IMR-90 (cell line): Measurements from ENCODE around the gene SNAP91. TPM values are rescaled to one million over a fixed set of nuclear protein-coding genes. Genes with fewer than 3 reads are reported as not detected.

ENCODE experiments used
- ATAC-seq: fragments of 200-7000 bp; cut with Tn5 transposase; 2 replicates; pipeline ENCODE4 v1.9.1; 2020; ENCODE audit warnings: low read depth, mild to moderate bottlenecking, moderate library complexity
- BruUV-seq: library from RNA; stranded (reverse); fragments of 400-500 nt; replicated peaks from 2 replicates; lab custom pipeline; 2021; lab: Mats Ljungman, UMichigan
- CTCF ChIA-PET: fragments of 300-600 bp; formaldehyde crosslinking; extraction: SDS; loops from one replicate; lab custom pipeline; 2021; ENCODE audit warnings: antibody characterized with exemption; lab: Yijun Ruan, JAX
- POLR2A ChIA-PET: fragments of 300-600 bp; sonication (Branson Sonifier 250); formaldehyde crosslinking; loops from one replicate; lab custom pipeline; 2022; ENCODE audit warnings: antibody characterized with exemption; ENCODE audit not compliant: unreplicated experiment; lab: Charles Lee
- DNase-seq: peaks from one replicate; pipeline ENCODE4 v3.0.0; 2013
- H2AFZ ChIP-seq: replicated peaks from 2 replicates; pipeline ENCODE3; 2013; ENCODE audit warnings: low read length, mild to moderate bottlenecking; ENCODE audit not compliant: poor library complexity
- H2AK5ac ChIP-seq: 2 replicates; pipeline ENCODE4 v1.6.1; 2013; ENCODE audit warnings: low read depth, low read length, inconsistent platforms
- H2AK9ac ChIP-seq: replicated peaks from 2 replicates; pipeline ENCODE3; 2013; ENCODE audit warnings: mild to moderate bottlenecking, low read depth, low read length, moderate library complexity; ENCODE audit not compliant: poor library complexity
- H2BK120ac ChIP-seq: 2 replicates; pipeline ENCODE4 v1.6.1; 2013; ENCODE audit warnings: low read depth, low read length, inconsistent platforms
- H2BK15ac ChIP-seq: 3 replicates; pipeline ENCODE4 v1.6.1; 2013; ENCODE audit warnings: low read depth, low read length, inconsistent platforms
- H2BK20ac ChIP-seq: 2 replicates; pipeline ENCODE4 v1.6.1; 2013; ENCODE audit warnings: low read depth, mild to moderate bottlenecking, inconsistent platforms, low read length, moderate library complexity
- H2BK5ac ChIP-seq: 2 replicates; pipeline ENCODE4 v1.6.1; 2013; ENCODE audit warnings: mild to moderate bottlenecking, low read depth, low read length, inconsistent platforms; ENCODE audit not compliant: poor library complexity, severe bottlenecking
- H3K14ac ChIP-seq: replicated peaks from 2 replicates; pipeline ENCODE4 v1.6.1; 2013; ENCODE audit warnings: low read depth, low read length, inconsistent platforms
- H3K18ac ChIP-seq: 2 replicates; pipeline ENCODE4 v1.6.1; 2013; ENCODE audit warnings: low read depth, low read length, control low read depth
- H3K23ac ChIP-seq: 2 replicates; pipeline ENCODE4 v1.6.1; 2013; ENCODE audit warnings: low read depth, low read length, inconsistent platforms
- H3K27ac ChIP-seq: 2 replicates; pipeline ENCODE4 v1.5.1; 2013; ENCODE audit warnings: mild to moderate bottlenecking, control low read depth, low read length; ENCODE audit not compliant: insufficient read depth
- H3K27me3 ChIP-seq: 2 replicates; pipeline ENCODE4 v1.6.1; 2013; ENCODE audit warnings: low read length; ENCODE audit not compliant: control insufficient read depth, insufficient read depth
- H3K36me3 ChIP-seq: 2 replicates; pipeline ENCODE4 v1.6.1; 2013; ENCODE audit warnings: low read length, mixed read lengths; ENCODE audit not compliant: control insufficient read depth, insufficient read depth
- H3K4ac ChIP-seq: 2 replicates; pipeline ENCODE4 v1.6.1; 2013; ENCODE audit warnings: low read depth, low read length, inconsistent platforms
- H3K4me1 ChIP-seq: 2 replicates; pipeline ENCODE4 v1.6.1; 2013; ENCODE audit warnings: low read length, mixed read lengths; ENCODE audit not compliant: control insufficient read depth, insufficient read depth
- H3K4me2 ChIP-seq: 2 replicates; pipeline ENCODE4 v1.6.1; 2013; ENCODE audit warnings: low read depth, mild to moderate bottlenecking, control low read depth, low read length, moderate library complexity
- H3K4me3 ChIP-seq: 2 replicates; pipeline ENCODE4 v1.5.1; 2013; ENCODE audit warnings: low read depth, mild to moderate bottlenecking, control low read depth, low read length, moderate library complexity; ENCODE audit not compliant: insufficient read depth
- H3K56ac ChIP-seq: 2 replicates; pipeline ENCODE4 v1.6.1; 2013; ENCODE audit warnings: low read length, inconsistent platforms; ENCODE audit not compliant: insufficient read depth; ENCODE audit errors: extremely low read depth
- H3K79me1 ChIP-seq, 2 experiments: 2 replicates each; pipeline ENCODE4 v1.6.1; 2013; ENCODE audit warnings: low read length in 2 of 2, inconsistent platforms in 1 of 2, low read depth in 1 of 2
- H3K9ac ChIP-seq: 2 replicates; pipeline ENCODE4 v1.6.1; 2013; ENCODE audit warnings: low read depth, low read length, control low read depth
- H3K9me1 ChIP-seq: 2 replicates; pipeline ENCODE4 v1.6.1; 2013; ENCODE audit warnings: low read length, inconsistent platforms; ENCODE audit not compliant: insufficient read depth
- H3K9me3 ChIP-seq: 2 replicates; pipeline ENCODE4 v1.6.1; 2013; ENCODE audit warnings: low read length; ENCODE audit not compliant: control insufficient read depth, insufficient read depth
- H4K20me1 ChIP-seq: 2 replicates; pipeline ENCODE4 v1.6.1; 2013; ENCODE audit warnings: low read length, inconsistent platforms; ENCODE audit not compliant: insufficient read depth
- H4K5ac ChIP-seq: 2 replicates; pipeline ENCODE4 v1.6.1; 2013; ENCODE audit warnings: mild to moderate bottlenecking, low read depth, low read length, control low read depth
- H4K8ac ChIP-seq, 2 experiments: 2 replicates each; pipeline ENCODE4 v1.6.1; 2013; ENCODE audit warnings: low read depth in 2 of 2, low read length in 2 of 2, control low read depth in 1 of 2, inconsistent platforms in 1 of 2
- H4K91ac ChIP-seq: 2 replicates; pipeline ENCODE4 v1.6.1; 2013; ENCODE audit warnings: low read depth, low read length, inconsistent platforms; ENCODE audit not compliant: insufficient read depth
- BHLHE40 ChIP-seq: fragments of 150-350 bp; IDR thresholded peaks from 2 replicates; pipeline ENCODE4 v1.6.1; 2016; ENCODE audit warnings: mild to moderate bottlenecking, low read depth, low read length
- CEBPB ChIP-seq: IDR thresholded peaks from 2 replicates; pipeline ENCODE4 v1.6.1; 2012; ENCODE audit warnings: low read depth, low read length, improper control_type of control experiment
- RCOR1 ChIP-seq: IDR thresholded peaks from 2 replicates; pipeline ENCODE4 v1.6.1; 2012; ENCODE audit warnings: mild to moderate bottlenecking, low read length, improper control_type of control experiment; ENCODE audit not compliant: insufficient replicate concordance
- WGBS, 2 experiments: methylation state at CpG; one replicate each; pipeline versions ENCODE4 v1.1.5 to v1.1.7; 2013; ENCODE audit warnings: missing lambda C conversion rate in 2 of 2; ENCODE audit not compliant: insufficient read length in 1 of 2; ENCODE audit errors: extremely low coverage in 2 of 2; 5-methylcytosine and 5-hydroxymethylcytosine counted together
- dilution Hi-C: fragments of 300-500 bp; cut with HindIII; formaldehyde crosslinking; loops from one replicate; pipeline ENCODE4 v1.14.3; 2018; ENCODE audit warnings: low sequenced_read_pairs; ENCODE audit not compliant: unreplicated experiment
- in situ Hi-C: fragments of 300-500 bp; cut with MboI; formaldehyde crosslinking; loops from 3 replicates; pipeline ENCODE4 v1.14.3; 2019; ENCODE audit warnings: low sequenced_read_pairs, inconsistent platforms, mixed read lengths
- intact Hi-C: fragments of 100-400 bp; cut with micrococcal nuclease; formaldehyde crosslinking; loops from 2 replicates; pipeline ENCODE4 v1.10.0; 2022
- polyA plus RNA-seq, 3 experiments: library from polyadenylated mRNA; depleted of rRNA; stranded (reverse); fragments of >200 nt; gene quantifications; 2 replicates each; pipeline ENCODE4 v1.2.3, GENCODE V29; 2012; ENCODE audit warnings: low replicate concordance in 1 of 3
- total RNA-seq: library from RNA; depleted of rRNA; stranded (reverse); fragments of >200 nt; gene quantifications from 2 replicates; pipeline ENCODE4 v1.2.3, GENCODE V29; 2012

The SNAP91 gene
- total and polyA plus RNA-seq, 2 of the 4 experiments (the other 2 are of a cell fraction), result not detected

DNA sequence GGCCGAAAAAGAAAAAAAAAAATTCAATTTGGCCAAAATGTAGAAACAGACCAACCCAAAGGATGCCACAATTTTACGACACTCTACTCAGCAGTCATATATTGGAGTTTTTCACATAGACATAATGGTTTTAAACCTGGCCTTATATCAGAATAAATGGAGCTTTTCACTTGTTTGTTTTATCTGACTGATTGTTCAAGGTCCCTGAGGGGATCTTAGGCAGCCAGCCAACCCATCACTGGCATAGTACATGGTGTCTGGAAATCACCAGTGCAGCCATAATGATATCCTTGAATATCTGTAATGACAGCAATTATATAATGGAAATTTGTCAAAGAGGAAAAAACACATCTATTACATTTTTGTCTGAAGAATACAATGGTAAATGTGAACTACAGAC lies 99.7 kb downstream of the SNAP91 start:
- Histone ChIP-seq H4K8ac (no peak overlapping the region), H3K18ac (no peak overlapping the region), H2BK120ac (no peak overlapping the region), H3K9ac (no peak overlapping the region), H2AK9ac (no peak overlapping the region), H3K14ac (no peak overlapping the region), H2AK5ac (no peak overlapping the region), H4K20me1 (no peaks in the 10 kb centered on the region), H3K4me1 (no peaks in the 10 kb centered on the region), H2BK20ac (no peak overlapping the region), H3K23ac (no peak overlapping the region), H2BK5ac (no peak overlapping the region), H3K56ac (no peak overlapping the region), H4K91ac (no peak overlapping the region), H2BK15ac (no peak overlapping the region), H3K27ac (no peak overlapping the region), H3K9me3 (no peaks in the 10 kb centered on the region), H3K4me3 (no peak overlapping the region), H2AFZ (no peak overlapping the region), H3K36me3 (no peaks in the 10 kb centered on the region), H3K4me2 (no peak overlapping the region), H3K27me3 (no peaks in the 10 kb centered on the region; the same call in 1 of the 2 replicates), H3K79me1 (no peaks in the 10 kb centered on the region), H4K5ac (no peak overlapping the region), H3K9me1 (no peaks in the 10 kb centered on the region), H3K4ac (no peak overlapping the region)
- ATAC-seq (no peak), DNase-seq (no peak)
- in situ Hi-C loops (loop anchor here (25.0 kb wide), 1 partner anchor 603 kb away; no protein-coding TSS in a partner anchor), intact Hi-C loops (no loop called here), dilution Hi-C loops (no loop called here)
- ChIA-PET CTCF (no interaction called here), POLR2A (no interaction called here)
- TF ChIP-seq RCOR1 (no peak), CEBPB (no peak), BHLHE40 (no peak)
- WGBS, 2 experiments, result no CpG with 5 or more reads among the region's 2 CpGs
- no TSS peak for BruUV-seq
